ENCODE measurements around the gene CACNA2D3.

The CACNA2D3 gene

DNA sequence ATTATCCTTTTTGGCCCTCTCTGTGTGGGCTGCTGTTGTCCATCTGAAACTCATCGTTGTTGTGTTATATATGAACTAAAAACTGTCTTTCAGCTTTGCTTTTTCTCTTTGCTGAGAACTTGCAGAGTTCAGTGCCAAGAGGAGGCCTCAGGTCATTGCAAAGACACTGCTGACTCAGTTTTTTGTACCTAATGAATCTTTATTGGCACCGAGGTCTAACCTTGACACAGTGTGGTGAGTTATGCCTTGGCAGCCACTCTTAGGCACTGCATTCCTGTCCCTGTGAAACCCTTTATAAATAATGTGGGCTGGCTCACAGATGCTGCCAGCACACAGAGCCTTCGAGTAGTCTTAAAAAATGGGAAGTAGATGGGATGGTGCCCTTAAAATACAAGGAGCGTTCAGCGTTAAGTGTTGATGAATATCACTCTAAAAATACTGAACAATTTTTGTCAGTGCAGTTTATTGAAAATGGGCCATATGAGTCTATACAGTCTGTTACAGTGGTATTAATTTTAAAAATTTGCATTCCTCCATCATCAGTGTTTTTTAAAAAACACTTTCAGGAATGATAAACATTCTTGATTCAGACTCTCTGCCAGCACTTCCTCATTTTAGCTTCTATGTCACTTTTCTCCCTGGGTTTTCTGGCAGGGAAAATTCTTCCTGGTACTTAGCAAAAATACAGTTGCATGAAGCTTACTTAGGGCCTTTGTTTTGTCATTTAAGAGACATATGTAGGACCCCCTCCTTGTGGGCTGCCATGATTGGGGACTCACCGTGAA lies 234.1 kb downstream of the CACNA2D3 start:
- no peak overlapping the region for H3K18ac ChIP-seq (ENCODE audit: low read length)
- no peaks in the 10 kb centered on the region for H3K27me3 ChIP-seq (ENCODE audit: control insufficient read depth in 3 of 3, insufficient read depth in 3 of 3, low read depth in 1 of 3, low read length in 3 of 3)
- DNase-seq (ENCODE audit: low spot score) = no peak
- H2BK12ac ChIP-seq (ENCODE audit: low read length) = no peak overlapping the region
- H3K27ac ChIP-seq (replicated peaks; ENCODE audit: low read length) = no peak overlapping the region
- H3K79me1 ChIP-seq (ENCODE audit: low read depth, low read length) = no peaks in the 10 kb centered on the region
- H3K4me3 ChIP-seq (ENCODE audit: low read length in 2 of 2) = no peak overlapping the region
- H2AFZ ChIP-seq (ENCODE audit: low read length) = no peak overlapping the region
- no peak overlapping the region for H3K14ac ChIP-seq (ENCODE audit: low read length)
- no CpG with 5 or more reads among the region's 6 CpGs for WGBS, 2 donors (ENCODE audit: extremely low coverage in 2 of 2, insufficient read length in 2 of 2, insufficient replicate concordance in 1 of 2)
- no peak overlapping the region for H4K8ac ChIP-seq (ENCODE audit: low read depth, low read length)
- H3K9me3 ChIP-seq (replicated peaks in 1 of 2; ENCODE audit: control insufficient read depth in 2 of 2, insufficient read depth in 1 of 2, low read depth in 1 of 2, low read length in 2 of 2) = no peaks in the 10 kb centered on the region
- no peak overlapping the region for H3K4ac ChIP-seq (ENCODE audit: low read length)
- no peaks in the 10 kb centered on the region for H3K36me3 ChIP-seq (replicated peaks in 1 of 2; ENCODE audit: control insufficient read depth in 2 of 2, insufficient read depth in 2 of 2, low read length in 2 of 2)
- H3K23ac ChIP-seq (ENCODE audit: low read depth, low read length, poor library complexity) = no peak overlapping the region
- H2BK5ac ChIP-seq (ENCODE audit: low read length) = no peak overlapping the region
- H3K4me2 ChIP-seq (ENCODE audit: insufficient read depth, low read length, poor library complexity, severe bottlenecking) = no peak overlapping the region
- no peak overlapping the region for H2AK5ac ChIP-seq (ENCODE audit: low read depth, low read length)
- no peak overlapping the region for H2BK15ac ChIP-seq (ENCODE audit: low read length)
- H4K91ac ChIP-seq (ENCODE audit: low read depth, low read length, poor library complexity) = no peak overlapping the region
- H3K9ac ChIP-seq (ENCODE audit: low read depth, low read length, poor library complexity) = no peak overlapping the region
- no peak overlapping the region for H2BK120ac ChIP-seq (ENCODE audit: low read depth, low read length)
- peaks cover 0 to 3% of the 10 kb centered on the region in 2 donors for H3K4me1 ChIP-seq (ENCODE audit: control insufficient read depth in 2 of 2, insufficient read depth in 1 of 2, low read depth in 1 of 2, low read length in 2 of 2)

DNA sequence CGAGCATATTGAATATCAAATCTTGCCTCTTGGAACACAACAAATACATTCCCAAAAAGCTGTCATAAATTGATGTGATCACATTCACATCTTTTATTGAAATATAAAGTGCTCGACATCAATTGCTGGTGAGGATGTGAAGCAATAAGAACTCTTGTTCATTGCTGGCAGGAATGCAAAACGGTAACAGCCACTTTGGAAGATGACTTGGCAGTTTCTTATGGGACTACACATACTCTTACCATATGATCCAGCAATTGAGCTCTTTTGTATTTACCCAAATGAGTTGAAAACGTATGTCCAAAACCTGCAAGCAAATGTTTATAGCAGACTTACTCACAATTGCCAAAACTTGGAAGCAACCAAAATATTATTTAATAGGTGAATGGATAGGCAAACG lies 234.9 kb downstream of the CACNA2D3 start:
- no peak overlapping the region for H4K8ac ChIP-seq (ENCODE audit: low read depth, low read length)
- no peaks in the 10 kb centered on the region for H3K27me3 ChIP-seq (ENCODE audit: control insufficient read depth in 3 of 3, insufficient read depth in 3 of 3, low read depth in 1 of 3, low read length in 3 of 3)
- H3K14ac ChIP-seq (ENCODE audit: low read length) = no peak overlapping the region
- H3K9ac ChIP-seq (ENCODE audit: low read depth, low read length, poor library complexity) = no peak overlapping the region
- H2BK5ac ChIP-seq (ENCODE audit: low read length) = no peak overlapping the region
- no peak overlapping the region for H3K4me3 ChIP-seq (ENCODE audit: low read length in 2 of 2)
- H3K18ac ChIP-seq (ENCODE audit: low read length) = no peak overlapping the region
- H3K36me3 ChIP-seq (replicated peaks in 1 of 2; ENCODE audit: control insufficient read depth in 2 of 2, insufficient read depth in 2 of 2, low read length in 2 of 2) = no peaks in the 10 kb centered on the region
- H3K23ac ChIP-seq (ENCODE audit: low read depth, low read length, poor library complexity) = no peak overlapping the region
- H3K4me2 ChIP-seq (ENCODE audit: insufficient read depth, low read length, poor library complexity, severe bottlenecking) = no peak overlapping the region
- H3K79me1 ChIP-seq (ENCODE audit: low read depth, low read length) = no peaks in the 10 kb centered on the region
- no peak overlapping the region for H2AK5ac ChIP-seq (ENCODE audit: low read depth, low read length)
- H3K4ac ChIP-seq (ENCODE audit: low read length) = no peak overlapping the region
- H2BK12ac ChIP-seq (ENCODE audit: low read length) = no peak overlapping the region
- peaks cover 0 to 3% of the 10 kb centered on the region in 2 donors for H3K4me1 ChIP-seq (ENCODE audit: control insufficient read depth in 2 of 2, insufficient read depth in 1 of 2, low read depth in 1 of 2, low read length in 2 of 2)
- no peak for DNase-seq (ENCODE audit: low spot score)
- H4K91ac ChIP-seq (ENCODE audit: low read depth, low read length, poor library complexity) = no peak overlapping the region
- H2BK120ac ChIP-seq (ENCODE audit: low read depth, low read length) = no peak overlapping the region
- H2AFZ ChIP-seq (ENCODE audit: low read length) = no peak overlapping the region
- WGBS, 2 donors (ENCODE audit: extremely low coverage in 2 of 2, insufficient read length in 2 of 2, insufficient replicate concordance in 1 of 2) = no CpG with 5 or more reads among the region's 5 CpGs
- H3K9me3 ChIP-seq (replicated peaks in 1 of 2; ENCODE audit: control insufficient read depth in 2 of 2, insufficient read depth in 1 of 2, low read depth in 1 of 2, low read length in 2 of 2) = no peaks in the 10 kb centered on the region
- no peak overlapping the region for H2BK15ac ChIP-seq (ENCODE audit: low read length)
- no peak overlapping the region for H3K27ac ChIP-seq (replicated peaks; ENCODE audit: low read length)

DNA sequence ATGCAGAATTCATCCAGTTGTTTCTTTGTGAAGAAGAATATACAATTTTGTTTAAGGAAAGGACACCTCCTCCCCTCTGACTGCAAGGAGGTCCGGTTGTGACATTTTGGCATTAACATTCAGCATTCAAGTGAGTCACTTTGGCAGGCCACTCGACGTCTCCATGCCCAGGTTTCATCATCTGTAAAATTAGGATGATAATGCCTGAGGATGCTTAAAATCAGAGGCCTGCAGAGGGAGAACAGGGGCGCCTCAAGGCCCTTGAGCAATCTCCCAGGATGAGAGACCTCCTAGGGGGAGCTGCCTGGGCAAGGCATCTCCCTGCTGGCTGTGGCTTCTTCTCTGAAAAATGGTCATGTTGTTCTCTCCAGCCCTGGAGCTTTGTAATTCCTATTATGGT lies 236.0 kb downstream of the CACNA2D3 start:
- Histone ChIP-seq H3K36me3 (replicated peaks in 1 of 2; ENCODE audit: control insufficient read depth in 2 of 2, insufficient read depth in 2 of 2, low read length in 2 of 2) (no peaks in the 10 kb centered on the region), H3K4me3 (ENCODE audit: low read length in 2 of 2) (no peak overlapping the region), H2AK5ac (ENCODE audit: low read depth, low read length) (no peak overlapping the region), H3K4ac (ENCODE audit: low read length) (no peak overlapping the region), H2BK5ac (ENCODE audit: low read length) (no peak overlapping the region), H3K27me3 (ENCODE audit: control insufficient read depth in 3 of 3, insufficient read depth in 3 of 3, low read depth in 1 of 3, low read length in 3 of 3) (no peaks in the 10 kb centered on the region), H3K4me1 (ENCODE audit: control insufficient read depth in 2 of 2, insufficient read depth in 1 of 2, low read depth in 1 of 2, low read length in 2 of 2) (peaks cover 0 to 3% of the 10 kb centered on the region in 2 donors), H3K79me1 (ENCODE audit: low read depth, low read length) (no peaks in the 10 kb centered on the region), H3K14ac (ENCODE audit: low read length) (no peak overlapping the region), H3K27ac (replicated peaks; ENCODE audit: low read length) (no peak overlapping the region), H2AFZ (ENCODE audit: low read length) (no peak overlapping the region), H4K8ac (ENCODE audit: low read depth, low read length) (no peak overlapping the region), H3K4me2 (ENCODE audit: insufficient read depth, low read length, poor library complexity, severe bottlenecking) (no peak overlapping the region), H3K23ac (ENCODE audit: low read depth, low read length, poor library complexity) (no peak overlapping the region), H2BK120ac (ENCODE audit: low read depth, low read length) (no peak overlapping the region), H3K9ac (ENCODE audit: low read depth, low read length, poor library complexity) (no peak overlapping the region), H3K18ac (ENCODE audit: low read length) (no peak overlapping the region), H3K9me3 (replicated peaks in 1 of 2; ENCODE audit: control insufficient read depth in 2 of 2, insufficient read depth in 1 of 2, low read depth in 1 of 2, low read length in 2 of 2) (no peaks in the 10 kb centered on the region), H2BK12ac (ENCODE audit: low read length) (no peak overlapping the region), H4K91ac (ENCODE audit: low read depth, low read length, poor library complexity) (no peak overlapping the region), H2BK15ac (ENCODE audit: low read length) (no peak overlapping the region)
- no CpG with 5 or more reads among the region's 4 CpGs for WGBS, 2 donors (ENCODE audit: extremely low coverage in 2 of 2, insufficient read length in 2 of 2, insufficient replicate concordance in 1 of 2)
- DNase-seq (ENCODE audit: low spot score) = no peak

DNA sequence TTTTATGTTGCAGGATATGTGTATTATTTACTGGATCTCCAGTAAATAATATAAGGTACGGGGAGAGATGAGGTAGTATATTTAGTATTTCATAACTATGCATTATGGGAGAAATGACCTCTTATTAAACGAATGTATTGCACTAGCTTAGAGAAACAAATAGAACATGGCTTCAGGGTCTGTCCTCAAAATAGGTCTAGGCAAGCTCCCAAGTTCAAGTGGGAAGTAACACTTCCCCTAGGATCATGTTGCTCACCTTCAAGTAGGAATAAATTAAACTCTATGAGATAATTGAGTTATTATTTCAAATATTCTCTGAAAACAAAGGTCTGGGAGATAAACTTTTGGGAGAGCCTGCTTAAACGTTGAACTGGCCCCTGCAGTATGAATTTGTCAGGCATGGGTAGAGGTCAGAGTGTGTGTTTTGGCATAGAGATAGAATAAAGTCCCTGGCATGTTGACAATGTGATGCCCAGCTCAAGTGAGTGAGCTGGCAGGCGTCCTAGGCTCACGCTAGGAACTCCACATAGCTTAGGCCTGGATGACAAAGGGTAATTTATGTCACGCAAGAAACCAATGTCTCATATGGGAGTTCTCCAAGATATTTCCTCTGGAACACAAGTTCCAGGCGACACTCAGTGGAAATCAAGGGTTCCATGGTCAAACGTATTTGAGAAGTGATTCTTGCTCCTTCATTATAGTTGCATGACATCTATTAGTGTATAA lies 236.8 kb downstream of the CACNA2D3 start:
- H3K18ac ChIP-seq (ENCODE audit: low read length) = no peak overlapping the region
- no peak overlapping the region for H3K14ac ChIP-seq (ENCODE audit: low read length)
- no peak overlapping the region for H2AFZ ChIP-seq (ENCODE audit: low read length)
- H2AK5ac ChIP-seq (ENCODE audit: low read depth, low read length) = no peak overlapping the region
- H3K36me3 ChIP-seq (replicated peaks in 1 of 2; ENCODE audit: control insufficient read depth in 2 of 2, insufficient read depth in 2 of 2, low read length in 2 of 2) = no peaks in the 10 kb centered on the region
- H2BK5ac ChIP-seq (ENCODE audit: low read length) = no peak overlapping the region
- no peak overlapping the region for H2BK120ac ChIP-seq (ENCODE audit: low read depth, low read length)
- no peak overlapping the region for H2BK12ac ChIP-seq (ENCODE audit: low read length)
- H3K27ac ChIP-seq (replicated peaks; ENCODE audit: low read length) = no peak overlapping the region
- H4K91ac ChIP-seq (ENCODE audit: low read depth, low read length, poor library complexity) = no peak overlapping the region
- no peaks in the 10 kb centered on the region for H3K79me1 ChIP-seq (ENCODE audit: low read depth, low read length)
- H3K4me3 ChIP-seq (ENCODE audit: low read length in 2 of 2) = no peak overlapping the region
- no peak overlapping the region for H3K23ac ChIP-seq (ENCODE audit: low read depth, low read length, poor library complexity)
- no peaks in the 10 kb centered on the region for H3K9me3 ChIP-seq (replicated peaks in 1 of 2; ENCODE audit: control insufficient read depth in 2 of 2, insufficient read depth in 1 of 2, low read depth in 1 of 2, low read length in 2 of 2)
- no peak overlapping the region for H3K4me2 ChIP-seq (ENCODE audit: insufficient read depth, low read length, poor library complexity, severe bottlenecking)
- H3K4ac ChIP-seq (ENCODE audit: low read length) = no peak overlapping the region
- H3K9ac ChIP-seq (ENCODE audit: low read depth, low read length, poor library complexity) = no peak overlapping the region
- no CpG with 5 or more reads among the region's 8 CpGs for WGBS, 2 donors (ENCODE audit: extremely low coverage in 2 of 2, insufficient read length in 2 of 2, insufficient replicate concordance in 1 of 2)
- peaks cover 0 to 2% of the 10 kb centered on the region in 2 donors for H3K4me1 ChIP-seq (ENCODE audit: control insufficient read depth in 2 of 2, insufficient read depth in 1 of 2, low read depth in 1 of 2, low read length in 2 of 2)
- H3K27me3 ChIP-seq (ENCODE audit: control insufficient read depth in 3 of 3, insufficient read depth in 3 of 3, low read depth in 1 of 3, low read length in 3 of 3) = no peaks in the 10 kb centered on the region
- no peak for DNase-seq (ENCODE audit: low spot score)
- H4K8ac ChIP-seq (ENCODE audit: low read depth, low read length) = no peak overlapping the region
- H2BK15ac ChIP-seq (ENCODE audit: low read length) = no peak overlapping the region

Measured in neuronal stem cell (in vitro differentiated cells).